WTC11 (cell line): ENCODE results near the gene SARM1. TPM values are rescaled to one million over a fixed set of nuclear protein-coding genes. Genes with fewer than 3 reads are reported as not detected.

Experiments used
- ATAC-seq: fragments of 200-7000 bp; cut with Tn5 transposase; 2 replicates; pipeline ENCODE4 v1.10.0; 2021; ENCODE audit warnings: mild to moderate bottlenecking, moderate library complexity
- CTCF ChIA-PET: fragments of 300-600 bp; sonication (Branson Sonifier 250); formaldehyde crosslinking; loops from one replicate; lab custom pipeline; 2021; ENCODE audit warnings: antibody characterized with exemption; lab: Charles Lee
- POLR2A ChIA-PET: fragments of 350-600 bp; sonication (Branson Sonifier 250); formaldehyde crosslinking; loops from one replicate; lab custom pipeline; 2021; ENCODE audit warnings: antibody characterized with exemption; lab: Charles Lee
- DNase-seq: peaks from one replicate; pipeline ENCODE4 v3.0.0; 2021; ENCODE audit warnings: low spot score
- H3K27ac Mint-ChIP-seq: 2 replicates; pipeline ENCODE4 v1.8.0; 2021; ENCODE audit warnings: mixed read lengths
- H3K27me3 Mint-ChIP-seq: 2 replicates; pipeline ENCODE4 v1.8.0; 2021; ENCODE audit warnings: low read depth, mild to moderate bottlenecking, moderate library complexity, mixed read lengths
- H3K36me3 Mint-ChIP-seq: 2 replicates; pipeline ENCODE4 v1.8.0; 2021; ENCODE audit warnings: mixed read lengths
- H3K4me1 Mint-ChIP-seq: 2 replicates; pipeline ENCODE4 v1.8.0; 2022; ENCODE audit warnings: mixed read lengths
- H3K4me3 Mint-ChIP-seq: 2 replicates; pipeline ENCODE4 v1.8.0; 2021; ENCODE audit warnings: mild to moderate bottlenecking, moderate library complexity, mixed read lengths
- H3K9me3 Mint-ChIP-seq: 2 replicates; pipeline ENCODE4 v1.8.0; 2021; ENCODE audit warnings: mixed read lengths
- ARID4B ChIP-seq: sonication (generic); formaldehyde crosslinking; IDR thresholded peaks from 2 replicates; pipeline ENCODE4 v1.8.0; 2023; ENCODE audit warnings: missing genetic modification reagents, mild to moderate bottlenecking, borderline replicate concordance
- ELF4 ChIP-seq: sonication (generic); formaldehyde crosslinking; IDR thresholded peaks from 2 replicates; pipeline ENCODE4 v1.8.1; 2022; ENCODE audit warnings: low read depth, mild to moderate bottlenecking, moderate library complexity, missing genetic modification reagents
- GABPB1 ChIP-seq: sonication (generic); formaldehyde crosslinking; IDR thresholded peaks from 2 replicates; pipeline ENCODE4 v1.8.1; 2023; ENCODE audit warnings: mild to moderate bottlenecking, missing genetic modification reagents
- GRHL2 ChIP-seq: fragments of 250-450 bp; sonication (Bioruptor Pico); IDR thresholded peaks from 2 replicates; pipeline ENCODE4 v1.8.0; 2022; ENCODE audit warnings: mild to moderate bottlenecking, moderate library complexity; ENCODE audit not compliant: insufficient replicate concordance, severe bottlenecking
- GTF2I ChIP-seq: fragments of 250-450 bp; sonication (Bioruptor Pico); conservative IDR thresholded peaks from 2 replicates; pipeline ENCODE4 v1.4.0; 2021; ENCODE audit warnings: mild to moderate bottlenecking
- HMGA2 ChIP-seq: fragments of 250-450 bp; sonication (Bioruptor Pico); IDR thresholded peaks from 2 replicates; pipeline ENCODE4 v1.4.0; 2021; ENCODE audit warnings: mild to moderate bottlenecking, moderate library complexity
- JAZF1 ChIP-seq: fragments of 250-450 bp; sonication (Bioruptor Pico); IDR thresholded peaks from 2 replicates; pipeline ENCODE4 v1.9.0; 2021; ENCODE audit warnings: moderate library complexity, mild to moderate bottlenecking, inconsistent platforms
- NFE2L1 ChIP-seq: sonication (generic); formaldehyde crosslinking; IDR thresholded peaks from 2 replicates; pipeline ENCODE4 v1.8.1; 2023; ENCODE audit warnings: missing genetic modification reagents
- NR1H2 ChIP-seq: sonication (generic); formaldehyde crosslinking; IDR thresholded peaks from 2 replicates; pipeline ENCODE4 v1.9.0; 2021; ENCODE audit warnings: mild to moderate bottlenecking, moderate library complexity, missing genetic modification reagents
- NR2C2 ChIP-seq: sonication (generic); formaldehyde crosslinking; IDR thresholded peaks from 2 replicates; pipeline ENCODE4 v1.8.0; 2022; ENCODE audit warnings: mild to moderate bottlenecking, missing genetic modification reagents
- RORB ChIP-seq: fragments of 250-450 bp; sonication (Bioruptor Pico); IDR thresholded peaks from 2 replicates; pipeline ENCODE4 v1.9.0; 2021; ENCODE audit warnings: mild to moderate bottlenecking
- SMAD4 ChIP-seq: sonication (generic); formaldehyde crosslinking; IDR thresholded peaks from 2 replicates; pipeline ENCODE4 v1.8.0; 2022; ENCODE audit warnings: mild to moderate bottlenecking, missing genetic modification reagents
- SP1 ChIP-seq: sonication (generic); formaldehyde crosslinking; conservative IDR thresholded peaks from 2 replicates; pipeline ENCODE4 v1.8.1; 2022; ENCODE audit warnings: missing genetic modification reagents
- TEAD4 ChIP-seq: sonication (generic); formaldehyde crosslinking; IDR thresholded peaks from 2 replicates; pipeline ENCODE4 v1.8.0; 2022; ENCODE audit warnings: mild to moderate bottlenecking, missing genetic modification reagents
- ZBTB21 ChIP-seq: sonication (generic); formaldehyde crosslinking; IDR thresholded peaks from 2 replicates; pipeline ENCODE4 v1.8.1; 2023; ENCODE audit warnings: mild to moderate bottlenecking, missing genetic modification reagents, borderline replicate concordance
- ZNF396 ChIP-seq: fragments of 250-450 bp; sonication (Bioruptor Pico); IDR thresholded peaks from 2 replicates; pipeline ENCODE4 v1.8.0; 2021; ENCODE audit warnings: mild to moderate bottlenecking, moderate library complexity, borderline replicate concordance
- ZNF416 ChIP-seq: fragments of 250-450 bp; sonication (Bioruptor Pico); IDR thresholded peaks from 2 replicates; pipeline ENCODE4 v1.9.0; 2021; ENCODE audit warnings: mild to moderate bottlenecking, inconsistent platforms
- ZNF423 ChIP-seq: fragments of 250-450 bp; sonication (Bioruptor Pico); IDR thresholded peaks from 2 replicates; pipeline ENCODE4 v2.1.2; 2022; ENCODE audit warnings: mild to moderate bottlenecking, moderate library complexity
- total RNA-seq: library from RNA; stranded (reverse); gene quantifications from 3 replicates; pipeline ENCODE4 v1.2.3, GENCODE V29; 2021
- TF ChIP-seq, protein P1 (sequence below): sonication (generic); formaldehyde crosslinking; IDR thresholded peaks from 2 replicates; pipeline ENCODE4 v1.8.1; 2023; ENCODE audit warnings: mild to moderate bottlenecking, missing genetic modification reagents, moderate library complexity
- TF ChIP-seq, protein P2 (sequence below): fragments of 250-450 bp; sonication (Bioruptor Pico); conservative IDR thresholded peaks from 2 replicates; pipeline ENCODE4 v1.9.0; 2021; ENCODE audit warnings: mild to moderate bottlenecking
- TF ChIP-seq, protein P3 (sequence below): sonication (generic); formaldehyde crosslinking; IDR thresholded peaks from 2 replicates; pipeline ENCODE4 v1.8.1; 2022; ENCODE audit warnings: low read depth, mild to moderate bottlenecking, moderate library complexity, missing genetic modification reagents, borderline replicate concordance

SARM1 gene
- total RNA-seq, 1 experiment from 2014 or later, result 3.8 TPM

DNA sequence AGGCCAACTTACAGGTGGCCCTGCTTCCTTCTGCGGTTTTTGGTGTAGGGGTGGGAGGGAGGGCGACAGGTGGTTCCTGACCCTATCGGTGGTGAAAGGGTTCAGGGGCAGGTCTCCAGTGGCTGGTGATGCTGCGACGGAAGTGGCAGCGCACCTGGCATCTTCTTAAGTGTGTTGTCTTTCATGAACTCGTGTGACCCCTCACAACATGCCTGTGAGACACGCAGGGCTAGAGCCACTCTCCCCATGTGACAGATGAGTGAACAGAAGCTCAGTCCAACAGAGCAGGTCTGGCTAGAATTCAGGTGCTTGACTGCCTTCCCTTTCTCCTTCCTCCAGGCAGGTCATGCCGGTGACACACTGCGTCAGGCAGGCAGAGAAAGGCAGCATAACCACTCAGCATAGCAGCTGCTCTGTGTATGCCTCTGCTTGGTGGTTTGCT is 28.0 kb upstream of the SARM1 start (continued):
- no peak for TF ChIP-seq SP1 (CRISPR knock-in tag)
- TF ChIP-seq ZNF396 (CRISPR knock-in tag), result no peak
- no peak for TF ChIP-seq NR1H2 (CRISPR knock-in tag)
- TF ChIP-seq ARID4B (CRISPR knock-in tag), result no peak
- TF ChIP-seq, protein P1, sequence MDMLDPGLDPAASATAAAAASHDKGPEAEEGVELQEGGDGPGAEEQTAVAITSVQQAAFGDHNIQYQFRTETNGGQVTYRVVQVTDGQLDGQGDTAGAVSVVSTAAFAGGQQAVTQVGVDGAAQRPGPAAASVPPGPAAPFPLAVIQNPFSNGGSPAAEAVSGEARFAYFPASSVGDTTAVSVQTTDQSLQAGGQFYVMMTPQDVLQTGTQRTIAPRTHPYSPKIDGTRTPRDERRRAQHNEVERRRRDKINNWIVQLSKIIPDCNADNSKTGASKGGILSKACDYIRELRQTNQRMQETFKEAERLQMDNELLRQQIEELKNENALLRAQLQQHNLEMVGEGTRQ, result no peak
- TF ChIP-seq NR2C2 (CRISPR knock-in tag), result no peak
- TF ChIP-seq, protein P2, sequence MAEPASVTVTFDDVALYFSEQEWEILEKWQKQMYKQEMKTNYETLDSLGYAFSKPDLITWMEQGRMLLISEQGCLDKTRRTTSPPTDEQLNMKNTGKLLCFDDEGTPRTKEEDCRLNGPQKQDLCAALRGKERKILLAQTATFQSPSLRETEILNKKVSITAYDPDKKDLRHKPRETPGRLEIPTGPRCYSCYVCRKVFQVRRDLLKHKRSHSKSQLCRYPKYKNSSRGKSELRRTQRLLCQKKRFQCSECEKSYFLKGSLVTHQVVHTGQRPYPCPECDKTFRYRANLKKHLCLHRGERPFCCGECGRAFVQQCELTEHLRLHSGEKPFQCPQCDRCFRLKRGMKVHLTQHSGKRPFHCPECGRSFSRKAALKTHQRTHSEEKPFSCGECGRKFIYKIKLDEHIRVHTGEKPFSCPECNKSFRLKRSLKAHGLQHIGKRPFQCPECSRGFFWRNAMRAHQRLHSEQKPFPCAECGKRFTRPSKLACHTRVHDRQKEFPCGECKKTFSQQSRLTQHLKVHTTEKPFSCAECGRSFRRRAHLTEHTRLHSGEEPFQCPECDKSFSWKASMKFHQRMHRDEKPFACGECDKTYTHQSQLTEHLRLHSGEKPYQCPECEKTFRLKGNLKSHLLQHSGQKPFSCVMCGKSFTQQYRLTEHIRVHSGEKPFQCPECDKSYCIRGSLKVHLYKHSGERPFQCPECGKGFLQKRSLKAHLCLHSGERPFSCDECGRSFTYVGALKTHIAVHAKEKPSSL (CRISPR knock-in tag), result no peak
- TF ChIP-seq, protein P3, sequence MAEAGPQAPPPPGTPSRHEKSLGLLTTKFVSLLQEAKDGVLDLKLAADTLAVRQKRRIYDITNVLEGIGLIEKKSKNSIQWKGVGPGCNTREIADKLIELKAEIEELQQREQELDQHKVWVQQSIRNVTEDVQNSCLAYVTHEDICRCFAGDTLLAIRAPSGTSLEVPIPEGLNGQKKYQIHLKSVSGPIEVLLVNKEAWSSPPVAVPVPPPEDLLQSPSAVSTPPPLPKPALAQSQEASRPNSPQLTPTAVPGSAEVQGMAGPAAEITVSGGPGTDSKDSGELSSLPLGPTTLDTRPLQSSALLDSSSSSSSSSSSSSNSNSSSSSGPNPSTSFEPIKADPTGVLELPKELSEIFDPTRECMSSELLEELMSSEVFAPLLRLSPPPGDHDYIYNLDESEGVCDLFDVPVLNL (CRISPR knock-in tag), result no peak
- no peak for TF ChIP-seq JAZF1 (CRISPR knock-in tag)
- no peak for TF ChIP-seq GRHL2 (CRISPR knock-in tag)

- Mint-ChIP-seq H3K9me3 (no peaks in the 10 kb centered on the region), H3K27ac (no peak overlapping the region), H3K27me3 (no peaks in the 10 kb centered on the region), H3K4me3 (no peak overlapping the region), H3K4me1 (peaks cover 6% of the 10 kb centered on the region; the same call in 1 of the 2 replicates), H3K36me3 (peaks cover 45% of the 10 kb centered on the region)
- DNase-seq, result no peak
- no peak for ATAC-seq
- CTCF ChIA-PET, result no interaction called here
- POLR2A ChIA-PET, result interaction anchor here (1.1 kb wide), 1 partner anchor 9 kb away, joined by 3 read pairs; the partner anchor contains the start of genes IFT20 and TNFAIP1
- TF ChIP-seq ZNF416 (CRISPR knock-in tag) (no peak), RORB (CRISPR knock-in tag) (no peak), TEAD4 (CRISPR knock-in tag) (no peak), SMAD4 (no peak), ZBTB21 (CRISPR knock-in tag) (no peak), NFE2L1 (CRISPR knock-in tag) (no peak), ELF4 (CRISPR knock-in tag) (no peak), GTF2I (CRISPR knock-in tag) (no peak), HMGA2 (CRISPR knock-in tag) (no peak), ZNF423 (no peak), GABPB1 (CRISPR knock-in tag) (no peak), NR2C2 (CRISPR knock-in tag) (no peak)
- TF ChIP-seq, protein P1, result no peak
Measured at GRCh38 chr17:28344011-28344410, 27.5 kb upstream of the SARM1 start.
